CMK (cell line): ENCODE data around the gene ADAMTS7.

Experiments
- DNase-seq: peaks from one replicate; pipeline ENCODE4 v3.0.0-alpha.2; 2010; ENCODE audit warnings: low read depth

The ADAMTS7 gene

DNA sequence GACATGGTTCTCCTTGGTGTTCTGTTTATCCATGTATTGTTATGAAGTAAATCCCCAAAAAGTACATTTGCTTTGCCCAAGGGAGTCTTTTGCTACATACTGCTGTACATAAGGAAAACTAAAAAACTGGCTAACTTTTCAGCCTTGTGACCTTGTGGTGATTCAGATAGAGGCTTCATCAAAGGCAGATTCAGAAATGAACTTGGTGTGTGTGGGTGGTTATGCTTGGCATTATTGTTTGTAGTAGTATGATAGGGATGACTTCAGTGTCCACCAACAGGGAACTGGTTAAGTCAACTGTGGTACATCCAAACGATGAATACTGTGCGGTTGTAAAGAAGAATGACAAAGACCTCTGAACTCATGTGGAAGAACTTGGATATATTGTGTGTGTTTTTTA is 94.6 kb downstream of the ADAMTS7 start:
- no peak for DNase-seq

DNA sequence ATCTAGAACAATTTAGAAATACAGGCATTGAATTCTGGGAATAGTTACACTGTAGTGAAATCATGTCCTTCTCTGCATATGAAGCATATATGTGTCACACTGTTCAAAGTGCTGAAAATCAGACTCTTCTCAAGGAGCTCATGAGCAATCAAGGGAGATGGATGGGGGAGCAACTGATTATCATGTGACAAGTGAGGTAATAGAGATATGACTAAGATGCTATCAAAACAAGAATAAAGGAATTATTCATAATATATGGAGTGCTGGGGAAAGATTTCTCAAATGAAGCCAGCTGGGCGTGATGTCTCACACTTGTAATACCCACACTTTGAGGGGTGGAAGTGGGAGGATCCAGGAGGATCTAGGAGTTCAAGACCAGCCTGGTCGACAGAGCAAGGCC is 95.3 kb downstream of the ADAMTS7 start:
- no peak for DNase-seq

DNA sequence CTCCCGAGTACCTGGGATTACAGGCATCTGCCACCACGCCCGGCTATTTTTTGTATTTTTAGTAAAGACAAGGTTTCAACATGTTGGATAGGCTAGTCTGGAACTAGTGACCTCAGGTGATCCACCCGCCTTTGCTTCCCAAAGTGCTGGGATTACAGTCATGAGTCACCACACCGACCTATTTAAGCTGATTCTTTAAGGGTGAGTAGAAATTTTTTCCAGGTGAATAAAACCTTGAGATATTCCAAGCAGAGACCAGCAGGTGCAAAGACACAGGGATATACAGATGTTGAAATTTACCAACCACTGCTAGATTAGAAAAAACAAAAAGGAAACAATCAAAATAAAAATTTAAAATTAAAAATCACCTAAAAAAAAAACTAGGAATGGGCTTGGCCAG is 95.8 kb downstream of the ADAMTS7 start:
- DNase-seq: no peak

DNA sequence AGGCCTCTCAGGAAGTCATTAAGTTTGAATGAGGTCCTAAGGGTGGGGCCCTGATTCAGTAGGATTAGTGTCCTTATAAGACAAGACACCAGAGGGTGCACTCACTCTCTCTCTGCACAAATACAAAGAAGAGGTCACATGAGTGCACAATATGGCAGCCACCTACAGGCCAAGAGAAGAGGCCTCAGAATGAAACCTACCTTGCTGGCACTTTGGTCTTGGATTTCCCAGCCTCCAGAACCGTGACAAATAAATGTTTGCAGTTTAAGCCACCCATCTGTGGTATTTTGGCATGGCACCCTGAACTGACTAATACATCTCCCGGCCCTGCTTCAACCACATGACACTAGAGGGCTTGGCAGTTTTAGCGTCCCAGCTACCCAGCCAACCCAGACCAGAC is 96.4 kb downstream of the ADAMTS7 start:
- no peak for DNase-seq

DNA sequence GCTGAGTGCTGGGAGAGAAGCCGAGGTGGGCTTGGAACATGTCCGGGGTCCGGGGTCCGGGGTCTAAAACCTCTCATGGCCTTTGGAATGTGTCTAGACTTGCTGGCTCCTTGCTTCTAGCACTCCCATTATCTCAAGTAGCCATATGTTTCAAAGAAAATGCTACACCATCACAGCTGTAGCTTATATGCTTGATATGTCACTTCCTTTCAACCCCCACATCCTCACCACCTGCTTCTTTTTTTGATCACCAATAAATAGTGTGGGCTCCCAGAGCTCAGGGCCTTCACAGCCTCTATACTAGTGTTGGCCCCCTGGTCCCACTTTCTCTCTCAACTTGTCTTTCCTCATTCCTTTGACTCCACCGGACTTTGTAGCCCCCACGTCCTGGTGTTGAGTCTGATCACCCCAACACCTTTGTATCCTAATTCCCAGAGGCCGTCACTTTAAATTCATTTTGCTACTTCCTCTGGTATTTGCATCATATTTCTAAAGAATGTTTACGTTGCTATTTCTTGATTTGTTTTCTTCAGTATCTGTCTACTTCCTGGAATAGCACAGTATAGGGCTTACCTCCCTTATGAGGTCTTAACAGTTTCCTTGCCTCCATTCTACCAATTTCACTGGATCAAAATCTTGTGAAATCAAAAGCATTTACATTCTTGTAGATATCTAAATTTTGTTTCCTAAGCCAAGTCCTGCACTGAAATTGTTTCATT is 98.3 kb downstream of the ADAMTS7 start:
- DNase-seq: no peak

DNA sequence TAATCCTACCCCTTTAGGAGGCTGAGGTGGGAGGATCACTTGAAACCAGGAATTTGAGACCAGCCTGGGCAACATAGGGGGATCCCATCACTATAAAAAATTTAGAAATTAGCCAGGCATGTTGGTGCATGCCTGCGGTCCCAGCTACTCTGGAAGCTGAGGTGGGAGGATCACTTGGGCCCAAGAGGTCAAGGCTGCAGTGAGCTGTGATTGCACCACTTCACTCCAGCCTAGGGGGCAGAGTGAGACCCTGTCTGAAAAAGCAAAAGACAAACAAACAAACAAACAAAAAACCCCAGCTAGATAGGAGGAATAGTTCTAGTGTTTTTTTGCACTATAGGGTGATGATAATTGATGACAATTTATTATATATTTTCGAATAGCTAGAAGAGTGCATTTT is 99.6 kb downstream of the ADAMTS7 start:
- no peak for DNase-seq

DNA sequence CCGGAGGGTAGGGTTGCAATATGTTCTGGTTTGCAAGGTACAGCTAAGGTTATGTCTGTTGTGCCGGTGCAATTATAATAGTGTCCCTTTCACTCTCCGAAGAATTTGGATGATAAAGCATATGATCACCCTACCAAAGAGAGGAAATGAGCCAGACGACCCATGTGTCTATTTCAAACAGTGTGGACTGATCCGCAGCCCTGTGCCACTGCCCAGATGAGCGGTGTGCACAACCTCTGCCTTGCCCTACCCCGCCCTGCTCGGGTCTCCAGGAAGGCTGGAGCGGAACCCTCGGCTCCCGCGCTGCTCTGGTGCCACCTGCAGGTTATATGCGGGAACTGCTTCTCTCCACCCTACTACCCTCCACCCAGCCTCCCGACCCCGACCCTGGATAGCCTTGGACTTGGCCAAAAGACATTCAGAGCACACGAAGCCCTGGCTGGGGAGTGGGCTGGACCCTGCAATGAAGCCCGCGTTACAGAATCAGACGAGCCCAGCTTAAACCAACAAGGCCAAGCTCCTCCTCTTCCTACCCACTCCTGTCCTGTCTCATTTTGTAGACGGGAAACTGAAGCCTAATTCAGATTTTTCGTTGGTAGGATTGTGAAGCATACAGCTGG is 101.9 kb downstream of the ADAMTS7 start:
- DNase-seq: peak; percentile 36
